HG02970 (cell line): Measurements from ENCODE around the gene MCAM.

Source experiments
- ATAC-seq: cut with Tn5 transposase; IDR thresholded peaks from one replicate; pipeline ENCODE4 v1.9.1; 2021; ENCODE audit warnings: mild to moderate bottlenecking, moderate library complexity, moderate number of reproducible peaks; ENCODE audit not compliant: unreplicated experiment, low FRiP score

MCAM gene

DNA sequence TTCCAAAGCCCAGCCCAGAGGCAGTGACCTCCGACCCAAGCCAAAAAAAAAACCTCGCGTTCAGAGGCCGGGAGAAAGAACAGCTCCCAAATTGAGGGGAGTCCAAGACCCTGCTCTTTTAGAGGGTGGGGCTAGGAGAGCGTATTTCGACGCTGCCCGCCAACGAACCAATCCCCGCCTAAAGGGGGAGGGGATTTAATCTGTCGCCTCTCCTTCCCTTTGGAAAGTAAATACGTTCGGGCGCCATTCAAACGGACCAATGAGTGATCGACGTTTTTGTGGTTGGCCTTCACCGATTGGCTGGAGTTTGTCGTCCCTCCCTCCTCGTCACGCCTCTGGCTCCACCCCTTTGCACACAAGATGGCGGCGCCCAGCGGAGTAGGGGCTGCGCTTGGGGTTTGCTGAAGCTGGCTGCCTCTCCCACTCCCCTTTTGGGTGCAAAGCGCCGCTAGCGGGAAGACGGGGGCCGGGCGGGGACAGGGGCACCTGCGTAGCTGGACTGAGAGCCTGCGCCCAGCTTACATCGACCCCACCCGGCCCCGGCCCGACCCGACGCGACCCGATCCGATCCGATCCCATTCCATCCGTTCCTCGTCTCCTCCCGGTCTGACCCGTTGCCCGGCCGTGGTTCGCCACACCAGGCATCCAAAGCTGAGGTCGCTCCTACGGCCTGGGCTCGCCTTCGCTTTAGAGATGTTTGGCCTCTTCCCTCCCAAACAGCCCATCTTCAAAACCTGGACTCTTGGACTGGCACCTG is 17.4 kb upstream of the MCAM start, which contains the start of gene RNF26:
Gene RNF26, plus strand, starts transcription at position 354 of the 757 bp plus-strand sequence. CDS start 596 bp downstream, outside the sequence.
- ATAC-seq = peak; percentile 85

GRCh38 chr11:119332111-119332765 is 15.3 kb upstream of the MCAM start:
- ATAC-seq = no peak

DNA sequence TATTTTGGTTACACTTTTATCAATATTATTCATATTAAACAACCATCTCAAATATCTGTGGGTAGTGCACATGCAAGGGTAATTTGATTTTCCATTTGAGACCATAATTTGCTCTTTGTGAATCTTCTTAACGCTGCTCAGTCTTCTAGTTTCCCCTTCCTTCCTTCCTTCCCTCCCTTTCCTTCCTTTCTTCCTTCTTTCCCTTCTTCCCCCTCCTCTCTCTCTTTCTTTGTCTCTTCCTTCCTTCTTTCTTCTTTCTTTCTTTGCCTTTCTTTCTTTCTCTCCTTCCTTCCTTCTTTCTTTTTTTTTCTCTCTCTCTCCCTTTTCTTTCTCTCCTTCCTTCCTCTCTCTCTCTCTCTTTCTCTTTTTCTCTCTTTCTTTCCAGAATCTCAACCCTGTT is 13.3 kb upstream of the MCAM start:
- ATAC-seq = no peak

DNA sequence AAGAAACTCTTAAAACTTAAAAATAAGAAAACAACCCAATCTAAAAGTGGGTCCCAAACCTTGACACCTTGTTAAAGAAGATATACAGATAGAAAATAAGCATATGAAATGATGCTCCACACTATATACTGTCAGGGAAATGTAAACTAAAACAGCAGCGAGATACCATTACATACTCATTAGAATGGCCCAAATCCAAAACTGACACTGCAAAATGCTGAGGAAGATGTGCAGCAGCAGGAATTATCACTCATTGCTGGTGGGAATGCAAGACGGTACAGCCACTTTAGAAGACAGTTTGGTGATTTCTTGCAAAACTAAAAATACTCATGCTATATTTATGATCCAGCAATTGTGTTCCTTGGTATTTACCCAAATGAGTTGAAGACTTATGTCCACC is 12.4 kb upstream of the MCAM start:
- no peak for ATAC-seq

GRCh38 chr11:119324189-119324588 is 7.3 kb upstream of the MCAM start:
- no peak for ATAC-seq

GRCh38 chr11:119323532-119324033 is 6.7 kb upstream of the MCAM start:
- ATAC-seq = no peak

- no peak for ATAC-seq
Measured at GRCh38 chr11:119322921-119323531, 6.1 kb upstream of the MCAM start.

- no peak for ATAC-seq
Measured at GRCh38 chr11:119322360-119322739, 5.4 kb upstream of the MCAM start.

DNA sequence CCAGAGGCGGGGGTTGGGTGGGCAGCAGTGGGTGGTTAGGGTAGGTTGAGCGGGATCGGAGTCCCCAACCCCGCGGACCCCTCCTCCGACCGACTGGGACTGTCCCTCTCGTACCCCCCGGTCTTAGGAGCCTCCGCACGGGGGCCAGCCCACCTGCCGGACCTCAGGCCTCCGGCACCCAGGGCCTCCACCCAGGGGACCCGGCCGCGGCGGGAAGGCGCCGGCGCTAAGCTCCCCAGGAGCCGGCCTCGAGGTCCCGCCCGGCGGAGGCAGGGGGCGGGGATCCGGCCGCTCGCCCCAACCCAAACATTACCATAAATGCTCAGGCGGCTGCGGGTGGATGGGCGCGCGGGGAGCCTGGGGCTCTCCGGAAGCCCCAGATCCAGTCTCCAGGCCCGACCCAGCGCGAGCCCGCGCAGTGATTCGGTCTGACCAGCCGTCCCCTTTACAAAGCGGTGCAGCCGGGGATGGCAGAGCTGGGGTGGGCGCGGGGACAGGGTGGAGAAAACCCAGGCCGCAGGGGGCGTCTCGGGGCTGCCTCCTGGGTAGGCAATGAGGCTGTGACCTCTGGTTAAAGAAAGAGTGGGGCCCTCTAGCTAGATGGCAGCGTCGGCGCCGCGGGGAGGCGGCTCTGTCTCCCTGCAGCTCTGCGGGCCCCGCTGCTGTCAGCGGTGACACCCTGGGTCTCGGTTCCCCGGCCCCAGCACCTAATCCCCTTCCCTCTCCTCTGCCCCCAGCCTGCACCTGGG is 4.0 kb upstream of the MCAM start:
- no peak for ATAC-seq

DNA sequence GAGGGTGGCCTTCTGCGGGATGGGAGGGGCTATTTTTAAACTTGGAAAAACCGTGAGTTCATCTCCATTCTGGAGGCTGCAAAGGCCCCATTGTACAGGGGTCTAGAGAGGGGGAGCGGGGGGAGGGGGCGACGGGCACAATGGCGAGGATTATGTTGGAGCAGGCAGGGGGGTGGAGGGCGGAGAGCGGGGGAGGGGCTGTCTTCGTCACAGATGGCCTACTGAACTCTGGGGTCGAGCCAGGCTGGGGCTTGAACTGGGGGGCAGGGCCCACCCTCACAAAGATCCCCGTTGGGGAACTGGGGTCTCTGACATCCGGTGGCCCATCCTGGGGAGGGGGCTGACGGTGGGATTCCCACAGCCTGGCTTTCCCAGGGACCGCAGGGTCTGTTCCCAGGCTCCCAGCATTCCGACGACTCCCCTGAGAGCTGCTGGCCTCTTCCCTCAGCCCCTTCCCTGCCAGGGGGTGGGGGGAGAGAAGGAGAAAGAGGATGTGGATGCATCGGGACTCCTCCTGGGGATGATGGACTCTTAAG is 3.4 kb upstream of the MCAM start:
- no peak for ATAC-seq

- no peak for ATAC-seq
Measured at GRCh38 chr11:119319700-119320239, 2.8 kb upstream of the MCAM start.

DNA sequence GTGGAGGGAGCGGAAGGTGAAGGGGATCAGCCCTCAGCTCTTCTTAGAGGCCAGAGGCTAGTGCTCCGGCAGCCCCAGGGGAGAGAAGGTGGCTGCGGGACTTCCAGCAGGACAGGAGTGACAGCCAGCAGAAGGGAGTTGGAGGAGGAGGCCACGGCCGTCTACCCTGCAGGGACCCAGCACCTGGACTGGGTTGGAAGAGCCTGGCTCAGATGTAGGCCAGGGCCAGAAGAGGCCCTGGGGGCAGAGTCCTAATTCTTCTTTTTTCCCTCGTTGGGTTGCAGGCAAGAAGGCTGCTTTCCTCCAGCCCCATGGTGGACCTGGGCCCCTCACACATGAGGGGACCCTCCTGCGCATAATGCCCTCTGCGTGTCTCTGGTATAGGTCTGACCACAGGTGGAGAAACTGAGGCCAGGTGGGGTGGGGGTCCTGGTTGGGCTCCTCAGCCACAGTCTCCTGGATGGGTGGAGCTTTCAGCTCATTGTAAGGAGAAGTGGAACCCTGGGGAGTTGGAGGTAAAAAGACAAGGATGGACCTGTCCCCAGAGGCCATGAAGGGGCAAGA is 2.3 kb upstream of the MCAM start:
- no peak for ATAC-seq

- ATAC-seq = no peak
Measured at GRCh38 chr11:119318240-119319135, 1.6 kb upstream of the MCAM start.

DNA sequence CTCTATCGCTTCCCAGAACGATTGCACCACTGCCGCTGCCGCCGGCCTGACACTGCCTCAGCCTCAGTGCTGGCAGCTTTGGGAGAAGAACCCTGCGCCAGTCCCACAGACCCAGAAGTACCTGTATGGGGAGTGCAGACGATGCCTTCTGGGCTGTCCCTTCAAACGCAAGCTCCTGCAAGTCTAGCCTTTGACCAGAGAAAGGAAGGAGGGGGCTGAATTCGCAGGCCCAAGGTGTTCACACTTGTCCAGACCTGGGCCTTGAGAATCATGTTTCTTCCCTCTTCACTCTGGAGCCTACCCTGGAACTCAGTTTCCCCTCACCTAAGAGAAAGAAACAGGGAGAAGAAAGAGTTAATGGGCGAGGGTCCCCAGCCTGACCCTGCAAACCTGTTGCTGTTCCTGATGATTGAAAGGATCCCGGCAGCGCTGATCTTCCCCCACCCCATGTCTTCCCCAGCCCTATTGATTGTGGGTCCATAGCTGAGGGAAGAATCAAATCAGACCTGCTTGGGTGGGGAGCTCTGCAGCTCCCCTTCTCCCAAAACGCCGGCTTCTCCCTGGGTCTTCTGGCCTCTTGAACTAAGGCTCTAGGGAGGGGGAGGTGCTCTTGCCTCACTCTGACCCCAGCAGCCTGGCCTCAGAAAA is 786 bp upstream of the MCAM start:
- ATAC-seq = no peak

- no peak for ATAC-seq
Measured at GRCh38 chr11:119316016-119316728, 758 bp downstream of the MCAM start.

GRCh38 chr11:119315131-119316015 is 1.6 kb downstream of the MCAM start:
- ATAC-seq = no peak

GRCh38 chr11:119314726-119315125 is 2.2 kb downstream of the MCAM start:
- ATAC-seq = no peak
